Caco-2 (cell line): ENCODE results near the gene ZNF629. TPM values are rescaled to one million over a fixed set of nuclear protein-coding genes. Genes with fewer than 3 reads are reported as not detected.
A peak's percentile ranks its signal among the peaks of the same experiment; 100 is the strongest.

Experiments used
- BruUV-seq: library from RNA; stranded (reverse); fragments of 400-500 nt; replicated peaks from 2 replicates; lab custom pipeline; 2021; lab: Mats Ljungman, UMichigan
- CTCF ChIA-PET: fragments of 300-600 bp; sonication (Branson Sonifier 250); formaldehyde crosslinking; loops from one replicate; lab custom pipeline; 2022; ENCODE audit warnings: antibody characterized with exemption; lab: Charles Lee
- POLR2A ChIA-PET: fragments of 300-600 bp; sonication (Branson Sonifier 250); formaldehyde crosslinking; loops from one replicate; lab custom pipeline; 2022; ENCODE audit warnings: antibody characterized with exemption; lab: Charles Lee
- DNase-seq, 2 experiments: peaks; one replicate each; pipeline versions ENCODE4 v3.0.0 to v3.0.0-alpha.2; 2020 to 2022
- H3K27me3 ChIP-seq: replicated peaks from 2 replicates; pipeline ENCODE4 v1.6.0; 2011; ENCODE audit warnings: low read length; ENCODE audit not compliant: control insufficient read depth, insufficient read depth
- H3K36me3 ChIP-seq: 2 replicates; pipeline ENCODE4 v1.5.1; 2011; ENCODE audit warnings: low read length; ENCODE audit not compliant: control insufficient read depth, insufficient read depth
- H3K4me1 ChIP-seq: fragments of 250-450 bp; sonication (Bioruptor Pico); 2 replicates; pipeline ENCODE4 v1.5.1; 2020; ENCODE audit warnings: mild to moderate bottlenecking
- H3K4me3 ChIP-seq: 2 replicates; pipeline ENCODE4 v1.5.1; 2011; ENCODE audit warnings: low read depth, mild to moderate bottlenecking, control low read depth, low read length
- H3K9me3 ChIP-seq: fragments of 250-450 bp; sonication (Bioruptor Pico); 2 replicates; pipeline ENCODE4 v1.5.1; 2020; ENCODE audit warnings: mild to moderate bottlenecking, moderate library complexity
- H3K27ac Mint-ChIP-seq: one replicate; pipeline ENCODE4 v1.8.0; 2022; ENCODE audit warnings: mixed read lengths; ENCODE audit not compliant: unreplicated experiment
- H3K27me3 Mint-ChIP-seq: one replicate; pipeline ENCODE4 v1.8.0; 2022; ENCODE audit warnings: mixed read lengths; ENCODE audit not compliant: insufficient read depth, unreplicated experiment
- H3K36me3 Mint-ChIP-seq: one replicate; pipeline ENCODE4 v1.8.0; 2022; ENCODE audit warnings: mild to moderate bottlenecking, mixed read lengths; ENCODE audit not compliant: insufficient read depth, unreplicated experiment
- H3K4me1 Mint-ChIP-seq: one replicate; pipeline ENCODE4 v1.8.0; 2022; ENCODE audit warnings: low read depth, mixed read lengths; ENCODE audit not compliant: unreplicated experiment
- H3K4me3 Mint-ChIP-seq: one replicate; pipeline ENCODE4 v1.8.0; 2022; ENCODE audit warnings: mild to moderate bottlenecking, moderate library complexity, mixed read lengths; ENCODE audit not compliant: unreplicated experiment
- H3K9me3 Mint-ChIP-seq: one replicate; pipeline ENCODE4 v1.8.0; 2022; ENCODE audit warnings: mixed read lengths; ENCODE audit not compliant: unreplicated experiment
- intact Hi-C: fragments of 100-400 bp; cut with micrococcal nuclease; formaldehyde crosslinking; loops from one replicate; pipeline ENCODE4 v1.10.0; 2022; ENCODE audit not compliant: unreplicated experiment
- total RNA-seq: library from RNA; stranded (reverse); gene quantifications from 2 replicates; pipeline ENCODE4 v1.2.3, GENCODE V29; 2022
- TF ChIP-seq, protein P1 (sequence below), 2 experiments: fragments of 200-600 bp in 1 of 2; IDR thresholded peaks; 1 replicate in 1 of 2; 2 replicates in 1 of 2; pipeline versions ENCODE4 v1.5.1 to v1.8.0; 2011 to 2022; ENCODE audit warnings: antibody characterized with exemption in 1 of 2, control low read depth in 1 of 2, inconsistent platforms in 1 of 2, low read depth in 1 of 2, low read length in 1 of 2, mild to moderate bottlenecking in 1 of 2, moderate library complexity in 1 of 2; ENCODE audit not compliant: insufficient read depth in 1 of 2, severe bottlenecking in 1 of 2, unreplicated experiment in 1 of 2

The ZNF629 gene
- total RNA-seq, 1 experiment from 2014 or later: 20.6 TPM

DNA sequence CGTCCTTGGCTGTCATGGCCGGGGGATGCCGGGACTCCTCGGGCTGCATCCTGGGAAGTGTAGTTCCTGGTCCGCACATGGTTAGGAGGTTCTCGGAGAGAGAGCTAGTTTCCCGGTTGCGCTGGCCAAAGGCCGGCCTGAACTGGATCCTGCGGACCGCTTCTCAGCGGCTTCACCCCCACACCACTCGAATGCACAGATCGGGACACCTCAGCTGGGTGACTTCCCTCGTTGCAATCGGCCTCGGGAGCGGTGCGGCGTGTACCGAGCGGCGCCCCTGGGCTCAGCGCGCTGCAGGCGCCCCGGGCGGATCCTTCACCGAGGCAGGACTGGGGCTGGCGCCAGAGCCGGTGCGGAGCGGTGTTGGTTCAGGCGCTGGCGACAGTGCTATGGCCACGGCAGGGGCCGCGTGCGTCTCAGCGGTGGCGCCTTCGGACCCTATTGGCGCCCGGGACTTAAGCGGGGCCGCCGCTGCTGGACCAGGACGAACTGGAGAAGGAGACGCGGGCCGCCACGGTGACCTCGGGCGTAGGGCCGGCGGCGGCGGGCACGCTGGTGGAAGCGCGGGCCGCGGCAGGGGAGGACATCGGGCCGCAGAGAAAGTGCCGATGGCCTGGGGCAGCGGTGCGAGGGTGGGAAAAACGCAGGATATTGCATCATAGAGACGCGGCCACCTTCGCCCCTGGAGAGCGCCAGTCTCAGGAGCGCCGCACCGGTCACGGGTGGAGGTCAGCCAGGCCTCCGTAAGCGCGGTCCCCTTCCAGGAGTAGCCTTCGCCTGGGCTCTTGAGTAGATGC, 11.4 kb downstream of the ZNF629 start:
- H3K36me3 ChIP-seq: peaks cover 3% of the 10 kb centered on the region
- intact Hi-C loops: loop anchor here (1.0 to 2.0 kb wide), 3 partner anchors 13 to 147 kb away; partner anchors contain the start of genes CFAP119 and RNF40

DNA sequence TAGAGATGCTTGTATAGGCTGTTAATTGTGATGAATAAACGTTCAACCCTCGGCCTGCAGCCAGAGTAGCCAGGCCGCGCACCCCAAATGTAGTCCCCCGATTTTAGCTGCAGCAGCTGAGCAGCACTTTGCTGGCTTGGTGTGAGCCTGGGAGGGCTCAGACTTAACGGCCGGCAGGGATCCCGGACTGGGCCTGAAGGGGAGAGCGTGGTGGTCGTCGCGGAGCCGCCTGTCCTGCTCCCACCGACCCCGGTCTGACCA, 11.9 kb downstream of the ZNF629 start:
- peak overlapping the region; percentile 75 for H3K4me3 Mint-ChIP-seq
- Histone ChIP-seq H3K36me3 (peaks cover 3% of the 10 kb centered on the region), H3K9me3 (no peaks in the 10 kb centered on the region), H3K27me3 (no peaks in the 10 kb centered on the region), H3K4me1 (peaks cover 12% of the 10 kb centered on the region), H3K4me3 (peak overlapping the region; percentile 70)
- BruUV-seq: TSS peak; percentile 15
- POLR2A ChIA-PET: interaction anchor here (0.6 to 1.5 kb wide), 6 partner anchors 12 to 68 kb away, joined by 3 to 10 read pairs (median 3); partner anchors contain the start of genes PHKG2 and ZNF629
- CTCF ChIA-PET: interaction anchor here (1.0 to 1.5 kb wide), 3 partner anchors 12 to 17 kb away, joined by 3 to 4 read pairs (median 4); partner anchors contain the start of gene ZNF629
- no peaks in the 10 kb centered on the region for H3K9me3 Mint-ChIP-seq
- H3K27ac Mint-ChIP-seq: peak overlapping the region; percentile 91
- H3K36me3 Mint-ChIP-seq: peaks cover 81% of the 10 kb centered on the region
- TF ChIP-seq, protein P1, sequence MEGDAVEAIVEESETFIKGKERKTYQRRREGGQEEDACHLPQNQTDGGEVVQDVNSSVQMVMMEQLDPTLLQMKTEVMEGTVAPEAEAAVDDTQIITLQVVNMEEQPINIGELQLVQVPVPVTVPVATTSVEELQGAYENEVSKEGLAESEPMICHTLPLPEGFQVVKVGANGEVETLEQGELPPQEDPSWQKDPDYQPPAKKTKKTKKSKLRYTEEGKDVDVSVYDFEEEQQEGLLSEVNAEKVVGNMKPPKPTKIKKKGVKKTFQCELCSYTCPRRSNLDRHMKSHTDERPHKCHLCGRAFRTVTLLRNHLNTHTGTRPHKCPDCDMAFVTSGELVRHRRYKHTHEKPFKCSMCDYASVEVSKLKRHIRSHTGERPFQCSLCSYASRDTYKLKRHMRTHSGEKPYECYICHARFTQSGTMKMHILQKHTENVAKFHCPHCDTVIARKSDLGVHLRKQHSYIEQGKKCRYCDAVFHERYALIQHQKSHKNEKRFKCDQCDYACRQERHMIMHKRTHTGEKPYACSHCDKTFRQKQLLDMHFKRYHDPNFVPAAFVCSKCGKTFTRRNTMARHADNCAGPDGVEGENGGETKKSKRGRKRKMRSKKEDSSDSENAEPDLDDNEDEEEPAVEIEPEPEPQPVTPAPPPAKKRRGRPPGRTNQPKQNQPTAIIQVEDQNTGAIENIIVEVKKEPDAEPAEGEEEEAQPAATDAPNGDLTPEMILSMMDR (IDR thresholded peaks at IDR 0.05; ENCODE audit: insufficient read depth in 1 of 2, low read depth in 1 of 2, low read length in 1 of 2, severe bottlenecking in 1 of 2, unreplicated experiment in 1 of 2): no peak
- peaks cover 10% of the 10 kb centered on the region for H3K4me1 Mint-ChIP-seq
- intact Hi-C loops: loop anchor here (1.0 to 2.0 kb wide), 3 partner anchors 13 to 147 kb away; partner anchors contain the start of genes CFAP119 and RNF40
- DNase-seq: peak in 1 of 2 experiments; percentile 13
- no peaks in the 10 kb centered on the region for H3K27me3 Mint-ChIP-seq

More for the DNA sequence above, 11.4 kb downstream of the ZNF629 start:
- ChIA-PET POLR2A (interaction anchor here (0.6 to 1.5 kb wide), 8 partner anchors 11 to 67 kb away, joined by 3 to 10 read pairs (median 4); partner anchors contain the start of genes PHKG2 and ZNF629), CTCF (interaction anchor here (1.0 to 1.5 kb wide), 3 partner anchors 11 to 18 kb away, joined by 3 to 4 read pairs (median 4); partner anchors contain the start of gene ZNF629)
- no peaks in the 10 kb centered on the region for H3K27me3 ChIP-seq
- TF ChIP-seq, protein P1 (IDR thresholded peaks at IDR 0.05; ENCODE audit: insufficient read depth in 1 of 2, low read depth in 1 of 2, low read length in 1 of 2, severe bottlenecking in 1 of 2, unreplicated experiment in 1 of 2): no peak
- peaks cover 76% of the 10 kb centered on the region for H3K36me3 Mint-ChIP-seq
- H3K27ac Mint-ChIP-seq: peak overlapping the region; percentile 91
- H3K4me1 ChIP-seq: peaks cover 12% of the 10 kb centered on the region
- BruUV-seq: no TSS peak
- DNase-seq: peak; percentile 86 to 87
- peak overlapping the region; percentile 75 for H3K4me3 Mint-ChIP-seq
- no peaks in the 10 kb centered on the region for H3K9me3 Mint-ChIP-seq
- H3K4me1 Mint-ChIP-seq: peaks cover 10% of the 10 kb centered on the region
- no peaks in the 10 kb centered on the region for H3K27me3 Mint-ChIP-seq
- peak overlapping the region; percentile 70 for H3K4me3 ChIP-seq
- H3K9me3 ChIP-seq: no peaks in the 10 kb centered on the region
